Inferior parietal cortex (tissue), 1 donor: ENCODE measurements around the gene CARS2.
"Not testable (repeated sequence)": the region's sequence is repeated elsewhere in the genome, so short reads cannot be mapped to it uniquely, and the experiment has no call there.

ENCODE experiments used
- DNase-seq: peaks from one replicate; pipeline ENCODE4 v3.0.0-alpha.2; 2016; ENCODE audit errors: extremely low spot score

The CARS2 gene

GRCh38 chr13:110638257-110638656, 67.7 kb downstream of the CARS2 start:
- no peak for DNase-seq

GRCh38 chr13:110637747-110638146, 68.2 kb downstream of the CARS2 start:
- no peak for DNase-seq

- no peak for DNase-seq
These were observed 68.6 kb downstream of the CARS2 start for GRCh38 chr13:110637275-110637674.

- DNase-seq, result no peak
These were observed 69.2 kb downstream of the CARS2 start for GRCh38 chr13:110636701-110637201.

- DNase-seq, result no peak
These were observed 69.9 kb downstream of the CARS2 start for GRCh38 chr13:110636053-110636475.

- DNase-seq, result no peak
These were observed 70.4 kb downstream of the CARS2 start for GRCh38 chr13:110635405-110636002.

GRCh38 chr13:110634558-110634957, 71.4 kb downstream of the CARS2 start:
- no peak for DNase-seq

GRCh38 chr13:110633776-110634175, 72.1 kb downstream of the CARS2 start:
- no peak for DNase-seq

- not testable (repeated sequence) for DNase-seq
These were observed 73.7 kb downstream of the CARS2 start for GRCh38 chr13:110632255-110632654.

- DNase-seq, result no peak
These were observed 75.3 kb downstream of the CARS2 start for GRCh38 chr13:110630566-110631119.

- DNase-seq, result no peak
These were observed 76.2 kb downstream of the CARS2 start for GRCh38 chr13:110629735-110630134.

- DNase-seq, result no peak
These were observed 76.8 kb downstream of the CARS2 start for GRCh38 chr13:110628952-110629701.

- DNase-seq, result no peak
These were observed 77.5 kb downstream of the CARS2 start for GRCh38 chr13:110628477-110628793.

- DNase-seq, result no peak
These were observed 78.0 kb downstream of the CARS2 start for GRCh38 chr13:110627761-110628476.

GRCh38 chr13:110627351-110627750, 78.6 kb downstream of the CARS2 start:
- DNase-seq, result no peak

GRCh38 chr13:110626521-110626920, 79.4 kb downstream of the CARS2 start:
- DNase-seq, result no peak

GRCh38 chr13:110625771-110626321, 80.1 kb downstream of the CARS2 start:
- DNase-seq, result no peak

- no peak for DNase-seq
These were observed 80.9 kb downstream of the CARS2 start for GRCh38 chr13:110624766-110625756.

- no peak for DNase-seq
These were observed 85.3 kb downstream of the CARS2 start for GRCh38 chr13:110620596-110620995.

GRCh38 chr13:110618780-110619179, 87.1 kb downstream of the CARS2 start:
- DNase-seq, result no peak

GRCh38 chr13:110618167-110618566, 87.7 kb downstream of the CARS2 start:
- DNase-seq, result no peak
